Activated CD8-positive, alpha-beta T cell treated with anti-CD3 and anti-CD28 coated beads, Interleukin-2, amount 10 ng/mL, durations not matched to agents 7 days and 5 days (primary cell): Measurements from ENCODE around the gene ARMC6. TPM values are rescaled to one million over a fixed set of nuclear protein-coding genes. Genes with fewer than 3 reads are reported as not detected.
"Not testable (repeated sequence)": the region's sequence is repeated elsewhere in the genome, so short reads cannot be mapped to it uniquely, and the experiment has no call there.

Source experiments
- ATAC-seq: fragments of 150-1000 bp; cut with Tn5 transposase; one replicate; pipeline ENCODE4 v1.10.0; 2021; ENCODE audit warnings: moderate library complexity
- CTCF ChIA-PET: fragments of 350-600 bp; sonication (Branson Sonifier 250); formaldehyde crosslinking; loops from one replicate; lab custom pipeline; 2021; ENCODE audit warnings: antibody characterized with exemption; lab: Charles Lee
- POLR2A ChIA-PET: fragments of 350-600 bp; sonication (Branson Sonifier 250); formaldehyde crosslinking; loops from one replicate; lab custom pipeline; 2021; ENCODE audit warnings: antibody characterized with exemption; lab: Charles Lee
- DNase-seq: peaks from one replicate; pipeline ENCODE4 v3.0.0-alpha.2; 2020
- H3K27ac Mint-ChIP-seq: one replicate; pipeline ENCODE4 v1.8.0; 2021; ENCODE audit warnings: mild to moderate bottlenecking, mixed read lengths
- H3K27me3 Mint-ChIP-seq: one replicate; pipeline ENCODE4 v1.8.0; 2021; ENCODE audit warnings: low read depth, mixed read lengths
- H3K36me3 Mint-ChIP-seq: one replicate; pipeline ENCODE4 v1.8.0; 2021; ENCODE audit warnings: low read depth, mixed read lengths
- H3K4me1 Mint-ChIP-seq: one replicate; pipeline ENCODE4 v1.8.0; 2021; ENCODE audit warnings: low read depth, mixed read lengths
- H3K4me3 Mint-ChIP-seq: one replicate; pipeline ENCODE4 v1.8.0; 2021; ENCODE audit warnings: mild to moderate bottlenecking, mixed read lengths
- H3K9me3 Mint-ChIP-seq: one replicate; pipeline ENCODE4 v1.8.0; 2022; ENCODE audit warnings: mixed read lengths; ENCODE audit not compliant: insufficient read depth
- total RNA-seq, 2 experiments: library from RNA; stranded (reverse); gene quantifications; one replicate each; pipeline ENCODE4 v1.2.3, GENCODE V29; 2021

ARMC6 gene
- total RNA-seq, 2 experiments from 2014 or later, result 33.4 to 35.4 TPM

- Mint-ChIP-seq H3K36me3 (peaks cover 2% of the 10 kb centered on the region), H3K9me3 (no peaks in the 10 kb centered on the region), H3K4me1 (no peaks in the 10 kb centered on the region), H3K27me3 (no peaks in the 10 kb centered on the region), H3K27ac (no peak overlapping the region), H3K4me3 (no peak overlapping the region)
- DNase-seq (no peak), ATAC-seq (no peak)
- ChIA-PET POLR2A (no interaction called here), CTCF (no interaction called here)
Measured at GRCh38 chr19:19081642-19082151, 48.3 kb downstream of the ARMC6 start.

GRCh38 chr19:19083413-19084178 lies 50.2 kb downstream of the ARMC6 start:
- H3K4me1 Mint-ChIP-seq, result no peaks in the 10 kb centered on the region
- no peaks in the 10 kb centered on the region for H3K27me3 Mint-ChIP-seq
- POLR2A ChIA-PET, result no interaction called here
- H3K27ac Mint-ChIP-seq, result peak overlapping the region; percentile 20
- DNase-seq, result no peak
- H3K36me3 Mint-ChIP-seq, result no peaks in the 10 kb centered on the region
- H3K9me3 Mint-ChIP-seq, result no peaks in the 10 kb centered on the region
- CTCF ChIA-PET, result no interaction called here
- no peak for ATAC-seq
- H3K4me3 Mint-ChIP-seq, result no peak overlapping the region

GRCh38 chr19:19087676-19088075 lies 54.3 kb downstream of the ARMC6 start:
- Mint-ChIP-seq H3K9me3 (no peaks in the 10 kb centered on the region), H3K27ac (no peak overlapping the region), H3K4me1 (no peaks in the 10 kb centered on the region), H3K36me3 (no peaks in the 10 kb centered on the region), H3K27me3 (no peaks in the 10 kb centered on the region), H3K4me3 (no peak overlapping the region)
- POLR2A ChIA-PET, result no interaction called here
- no peak for DNase-seq
- CTCF ChIA-PET, result interaction anchor here (1.2 kb wide), 1 partner anchor 87 kb away, joined by 3 read pairs; no protein-coding TSS in a partner anchor
- no peak for ATAC-seq

- Mint-ChIP-seq H3K9me3 (no peaks in the 10 kb centered on the region), H3K27me3 (no peaks in the 10 kb centered on the region), H3K4me3 (no peak overlapping the region), H3K27ac (no peak overlapping the region), H3K4me1 (no peaks in the 10 kb centered on the region), H3K36me3 (no peaks in the 10 kb centered on the region)
- DNase-seq, result no peak
- CTCF ChIA-PET, result no interaction called here
- POLR2A ChIA-PET, result no interaction called here
- ATAC-seq, result no peak
Measured at GRCh38 chr19:19094513-19094912, 61.1 kb downstream of the ARMC6 start.

GRCh38 chr19:19095691-19096090 lies 62.3 kb downstream of the ARMC6 start:
- Mint-ChIP-seq H3K27me3 (no peaks in the 10 kb centered on the region), H3K4me3 (no peak overlapping the region), H3K4me1 (no peaks in the 10 kb centered on the region), H3K27ac (no peak overlapping the region), H3K36me3 (no peaks in the 10 kb centered on the region), H3K9me3 (no peaks in the 10 kb centered on the region)
- POLR2A ChIA-PET, result no interaction called here
- ATAC-seq, result no peak
- CTCF ChIA-PET, result no interaction called here
- DNase-seq, result no peak

DNA sequence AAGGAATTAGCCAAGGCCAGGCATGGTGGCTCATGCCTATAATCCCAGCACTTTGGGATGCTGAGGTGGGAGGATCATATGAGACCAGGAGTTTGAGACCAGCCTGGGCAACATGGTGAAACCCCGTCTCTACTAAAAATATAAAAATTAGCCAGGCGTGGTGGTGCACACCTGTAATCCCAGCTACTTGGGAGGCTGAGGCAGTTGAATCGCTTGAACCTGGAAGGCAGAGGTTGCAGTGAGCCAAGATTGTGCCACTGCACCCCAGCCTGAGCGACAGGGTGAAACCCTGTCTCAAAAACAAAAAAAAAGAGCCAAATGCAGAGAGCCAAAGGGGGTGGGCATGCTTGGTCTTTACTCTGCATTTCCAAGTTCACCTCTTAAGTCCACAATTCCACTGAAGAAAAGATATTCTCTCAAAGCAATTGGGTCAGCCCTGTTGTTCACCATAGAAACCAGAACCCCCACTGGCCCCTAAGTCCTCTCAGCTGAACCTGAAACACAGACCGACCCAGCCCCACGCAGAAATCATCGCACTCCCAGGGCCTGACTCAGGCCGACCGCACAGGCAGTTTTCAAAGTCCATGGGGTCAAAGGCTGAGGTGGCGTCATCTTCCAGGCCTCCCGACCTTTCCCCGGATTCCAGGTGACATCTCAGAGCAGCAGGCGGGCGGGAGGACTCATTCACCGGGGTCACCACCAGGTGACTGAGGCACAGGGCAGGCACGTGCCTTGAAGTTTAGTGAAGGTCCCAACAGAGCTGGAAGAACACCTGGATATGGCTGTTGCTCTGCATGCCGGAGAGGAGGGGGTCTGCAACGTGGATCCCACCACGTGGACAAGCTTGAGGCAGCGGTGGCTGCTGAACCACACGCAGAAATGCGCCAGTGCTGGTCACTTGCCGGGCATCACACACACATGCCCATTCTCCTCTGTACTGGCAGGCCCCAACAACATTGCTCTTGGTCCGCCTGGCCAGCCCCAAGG lies 63.5 kb downstream of the ARMC6 start:
- Mint-ChIP-seq H3K4me3 (no peak overlapping the region), H3K4me1 (no peaks in the 10 kb centered on the region), H3K27ac (no peak overlapping the region), H3K27me3 (no peaks in the 10 kb centered on the region), H3K9me3 (no peaks in the 10 kb centered on the region), H3K36me3 (no peaks in the 10 kb centered on the region)
- CTCF ChIA-PET, result no interaction called here
- ATAC-seq, result no peak
- POLR2A ChIA-PET, result no interaction called here
- DNase-seq, result no peak

DNA sequence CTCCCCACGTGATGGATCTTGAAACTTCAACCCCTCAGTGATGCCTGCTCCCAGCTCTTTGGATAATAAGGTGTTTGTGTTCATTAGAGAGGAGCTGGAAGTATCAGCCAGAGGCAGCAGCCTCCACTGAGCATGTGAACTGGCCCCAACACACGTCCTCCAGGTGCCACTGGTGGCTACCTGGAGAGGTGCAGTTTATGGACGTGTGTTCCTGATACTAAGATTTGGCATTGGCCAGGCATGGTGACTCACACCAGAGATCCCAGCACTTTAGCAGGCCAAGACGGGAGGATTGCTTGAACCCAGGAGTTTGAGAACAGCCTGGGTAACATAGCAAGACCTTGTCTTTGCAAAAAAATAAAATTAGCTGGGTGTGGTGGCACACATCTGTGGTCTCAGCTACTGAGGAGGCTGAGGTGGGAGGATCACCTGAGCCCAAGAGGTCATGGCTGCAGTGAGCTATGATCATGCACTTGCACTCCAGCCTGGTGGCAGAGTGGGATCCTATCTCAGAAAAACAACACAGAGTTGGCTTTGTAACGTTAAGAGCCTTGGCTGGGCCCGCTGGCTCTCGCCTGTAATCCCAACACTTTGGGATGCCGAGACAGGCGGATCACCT lies 64.8 kb downstream of the ARMC6 start:
- no peak overlapping the region for H3K27ac Mint-ChIP-seq
- DNase-seq, result no peak
- no peak overlapping the region for H3K4me3 Mint-ChIP-seq
- CTCF ChIA-PET, result no interaction called here
- no peaks in the 10 kb centered on the region for H3K9me3 Mint-ChIP-seq
- no peaks in the 10 kb centered on the region for H3K36me3 Mint-ChIP-seq
- no peak for ATAC-seq
- POLR2A ChIA-PET, result no interaction called here
- no peaks in the 10 kb centered on the region for H3K4me1 Mint-ChIP-seq
- H3K27me3 Mint-ChIP-seq, result no peaks in the 10 kb centered on the region

DNA sequence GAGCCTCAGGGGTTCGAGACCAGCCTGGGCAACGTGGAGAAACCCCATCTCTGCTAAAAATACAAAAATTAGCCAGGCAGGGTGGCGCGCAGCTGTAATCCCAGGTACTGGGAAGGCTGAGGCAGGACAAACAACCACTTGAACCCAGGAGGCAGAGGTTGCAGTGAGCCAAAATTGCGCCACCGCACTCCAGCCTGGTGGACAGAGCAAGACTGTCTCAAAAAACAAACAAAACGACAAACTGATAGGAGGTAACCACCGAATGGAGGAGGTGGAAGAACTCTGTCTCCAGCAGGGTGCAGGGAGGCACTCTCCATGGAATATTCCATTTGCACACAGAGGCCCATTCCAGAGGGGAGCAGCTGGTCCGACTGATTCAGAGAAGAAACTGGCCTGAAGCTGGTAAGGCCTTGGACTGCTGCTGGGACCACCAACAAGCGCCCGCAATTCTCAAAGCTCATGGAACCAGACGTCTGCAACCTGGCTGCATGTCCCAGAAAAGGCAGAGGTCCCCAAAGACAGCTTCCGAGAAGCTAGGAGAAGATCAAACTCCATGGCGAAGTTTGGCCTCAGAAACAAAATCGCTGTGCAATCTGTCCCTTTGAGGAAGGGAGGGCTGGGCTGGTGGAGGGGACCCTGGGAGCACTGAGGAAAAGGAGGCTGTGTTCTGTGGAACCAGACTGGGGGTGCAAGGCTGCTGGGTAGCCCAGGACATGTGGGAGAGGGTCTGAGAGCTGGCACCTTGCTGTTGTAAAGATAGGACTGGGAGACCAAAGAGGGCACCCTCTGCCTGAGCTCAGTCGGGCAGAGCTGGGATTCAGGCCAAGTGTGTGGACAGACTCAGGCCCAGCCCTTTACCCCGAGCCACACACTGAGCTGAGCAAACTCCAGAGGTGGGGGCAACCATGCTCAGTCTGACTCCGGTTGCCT lies 65.6 kb downstream of the ARMC6 start:
- ATAC-seq (no peak), DNase-seq (no peak)
- Mint-ChIP-seq H3K27ac (no peak overlapping the region), H3K4me1 (no peaks in the 10 kb centered on the region), H3K27me3 (no peaks in the 10 kb centered on the region), H3K36me3 (no peaks in the 10 kb centered on the region), H3K9me3 (no peaks in the 10 kb centered on the region), H3K4me3 (no peak overlapping the region)
- ChIA-PET CTCF (no interaction called here), POLR2A (no interaction called here)

DNA sequence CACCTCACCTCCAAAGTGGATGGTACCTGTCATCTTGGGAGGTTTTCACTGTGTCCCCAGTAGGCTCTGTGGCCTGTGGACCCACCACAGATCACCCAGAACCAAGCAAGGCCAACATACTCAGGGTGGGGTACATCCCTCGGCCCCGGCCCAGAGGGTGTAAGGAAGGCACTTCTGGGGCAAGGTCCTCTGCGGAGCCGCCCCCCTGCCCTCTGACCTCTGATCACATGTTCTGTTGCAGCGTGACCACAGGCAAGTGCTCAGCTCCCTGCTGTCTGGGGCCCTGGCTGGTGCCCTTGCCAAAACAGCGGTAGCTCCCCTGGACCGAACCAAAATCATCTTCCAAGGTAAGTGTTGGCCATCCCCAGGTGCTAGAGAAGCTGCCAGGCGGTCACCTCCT lies 68.1 kb downstream of the ARMC6 start:
- Mint-ChIP-seq H3K4me3 (no peak overlapping the region), H3K27ac (no peak overlapping the region), H3K4me1 (no peaks in the 10 kb centered on the region), H3K36me3 (no peaks in the 10 kb centered on the region), H3K9me3 (no peaks in the 10 kb centered on the region), H3K27me3 (no peaks in the 10 kb centered on the region)
- ATAC-seq (no peak), DNase-seq (no peak)
- ChIA-PET POLR2A (interaction anchor here (0.7 kb wide), 1 partner anchor 1141 kb away, joined by 3 read pairs; no protein-coding TSS in a partner anchor), CTCF (no interaction called here)

- POLR2A ChIA-PET, result interaction anchor here (1.2 kb wide), 1 partner anchor 262 kb away, joined by 3 read pairs; no protein-coding TSS in a partner anchor
- H3K36me3 Mint-ChIP-seq, H3K4me3 Mint-ChIP-seq, H3K9me3 Mint-ChIP-seq, H3K27ac Mint-ChIP-seq, CTCF ChIA-PET, H3K27me3 Mint-ChIP-seq, H3K4me1 Mint-ChIP-seq, DNase-seq, ATAC-seq: not testable (repeated sequence)
Measured at GRCh38 chr19:19102566-19102965, 69.2 kb downstream of the ARMC6 start.

GRCh38 chr19:19103167-19103566 lies 69.8 kb downstream of the ARMC6 start:
- no peak overlapping the region for H3K27ac Mint-ChIP-seq
- ATAC-seq (no peak), DNase-seq (no peak)
- ChIA-PET CTCF (no interaction called here), POLR2A (interaction anchor here (1.2 kb wide), 1 partner anchor 261 kb away, joined by 3 read pairs; no protein-coding TSS in a partner anchor)
- H3K36me3 Mint-ChIP-seq, result no peaks in the 10 kb centered on the region
- H3K27me3 Mint-ChIP-seq, result no peaks in the 10 kb centered on the region
- no peaks in the 10 kb centered on the region for H3K4me1 Mint-ChIP-seq
- no peak overlapping the region for H3K4me3 Mint-ChIP-seq
- no peaks in the 10 kb centered on the region for H3K9me3 Mint-ChIP-seq
